Brain pericyte (primary cell): Measurements from ENCODE around the gene IZUMO1R.
"Not testable (repeated sequence)": the region's sequence is repeated elsewhere in the genome, so short reads cannot be mapped to it uniquely, and the experiment has no call there.

Source experiments
- DNase-seq: peaks from one replicate; pipeline ENCODE4 v3.0.0-alpha.2; 2012; ENCODE audit warnings: low read depth, low spot score

The IZUMO1R gene

DNA sequence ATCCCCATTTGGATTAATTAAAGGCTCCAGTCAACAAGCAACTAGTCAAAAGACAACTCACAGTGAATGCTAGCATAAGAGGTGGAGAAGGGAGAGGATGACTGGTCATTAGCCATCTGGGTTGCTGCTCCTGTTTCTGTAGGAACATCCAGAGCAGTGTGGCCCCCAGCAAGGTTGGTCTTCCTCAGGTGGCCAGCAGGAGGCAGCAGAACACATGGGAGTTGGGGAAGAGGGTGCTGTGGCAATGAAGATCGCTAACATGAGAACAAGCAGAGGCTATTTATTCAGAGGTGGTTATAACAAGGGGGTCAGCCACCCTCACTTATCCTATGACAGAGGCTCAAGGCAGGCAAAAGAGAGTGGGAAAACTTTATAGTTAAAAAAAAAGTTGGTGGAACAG, 21.3 kb downstream of the IZUMO1R start:
- no peak for DNase-seq

- DNase-seq: no peak
These were observed 22.6 kb downstream of the IZUMO1R start for GRCh38 chr11:94326947-94327346.

DNA sequence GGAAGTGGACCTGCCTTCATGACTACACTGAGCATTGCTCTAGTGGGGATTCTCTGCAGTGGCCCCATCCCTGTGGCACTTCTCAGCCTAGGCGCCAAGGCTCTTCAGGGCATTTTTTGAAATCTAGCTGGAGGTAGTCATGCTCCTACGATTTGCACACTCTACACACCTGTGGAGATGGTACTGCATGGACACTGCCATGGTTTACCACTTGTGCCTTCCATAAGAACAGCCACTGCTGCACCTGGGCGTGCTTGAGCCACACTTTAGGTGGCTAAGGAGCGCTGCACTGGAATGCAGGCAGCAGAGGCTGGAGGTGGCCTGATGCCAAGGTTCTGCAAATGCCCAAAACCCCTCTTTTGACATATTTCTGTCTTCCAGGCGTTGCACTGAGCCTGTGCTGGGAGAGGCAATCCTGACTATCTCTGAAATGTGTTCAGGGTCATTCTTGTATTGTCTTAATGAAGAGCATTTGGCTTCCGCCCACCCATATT, 24.3 kb downstream of the IZUMO1R start:
- no peak for DNase-seq

GRCh38 chr11:94329501-94329900, 25.1 kb downstream of the IZUMO1R start:
- no peak for DNase-seq

DNA sequence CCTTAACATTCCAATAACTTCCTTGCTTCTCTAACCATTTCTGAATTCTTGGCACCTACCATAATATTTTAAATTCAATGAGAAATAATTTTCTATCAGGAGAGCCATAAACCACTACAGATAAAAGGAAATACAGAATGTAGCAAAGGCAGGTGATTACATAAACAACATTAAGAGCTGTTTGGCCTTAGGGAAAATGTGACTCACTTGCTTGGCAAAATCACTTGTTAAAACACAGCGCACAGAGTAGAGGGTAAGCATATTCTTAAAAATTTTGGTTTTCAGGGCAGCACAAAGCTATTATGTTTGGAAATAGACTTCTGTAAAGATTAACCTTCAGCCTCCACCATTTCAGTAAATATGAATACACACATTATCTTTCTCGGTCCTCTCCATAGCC, 26.4 kb downstream of the IZUMO1R start:
- no peak for DNase-seq

GRCh38 chr11:94332814-94333213, 28.4 kb downstream of the IZUMO1R start:
- DNase-seq: no peak

- no peak for DNase-seq
These were observed 31.7 kb downstream of the IZUMO1R start for GRCh38 chr11:94336033-94336432.

GRCh38 chr11:94338651-94339050, 34.3 kb downstream of the IZUMO1R start:
- DNase-seq: no peak

GRCh38 chr11:94342250-94342649, 37.9 kb downstream of the IZUMO1R start:
- DNase-seq: no peak

DNA sequence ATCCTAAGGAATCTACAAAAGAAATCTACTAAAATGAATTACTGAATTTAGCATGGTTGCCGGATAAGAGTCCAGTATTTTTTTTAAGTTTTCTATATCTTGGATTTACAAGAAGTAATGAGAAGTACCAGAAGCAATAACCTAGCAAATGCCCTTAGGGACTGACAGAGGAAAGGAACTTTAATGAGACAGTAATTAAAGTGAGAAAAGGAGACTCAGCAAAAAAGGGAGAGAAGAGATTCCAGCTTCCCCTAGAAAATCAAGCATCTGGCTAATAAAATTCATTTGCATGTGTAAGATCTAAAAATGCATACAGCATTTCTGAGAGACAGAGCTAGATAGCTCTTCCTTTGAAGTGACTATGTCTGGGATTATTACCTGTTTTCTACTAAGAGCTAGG, 39.1 kb downstream of the IZUMO1R start:
- DNase-seq: no peak

DNA sequence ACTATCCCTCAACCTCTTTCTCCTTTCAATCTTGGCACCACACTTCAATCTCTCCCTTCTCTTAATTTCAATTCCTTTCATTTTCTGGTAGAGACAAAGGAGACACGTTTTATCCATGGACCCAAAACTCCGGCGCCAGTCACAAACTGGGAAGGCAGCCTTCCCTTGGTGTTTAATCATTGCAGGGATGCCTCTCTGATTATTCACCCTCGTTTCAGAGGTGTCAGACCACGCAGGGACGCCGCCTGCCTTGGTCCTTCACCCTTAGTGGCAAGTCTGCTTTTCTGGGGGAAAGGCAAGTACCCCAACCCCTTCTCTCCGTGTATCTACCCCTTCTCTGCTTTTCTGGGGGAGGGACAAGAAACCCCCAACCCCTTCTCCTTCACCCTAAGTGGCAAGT, 41.9 kb downstream of the IZUMO1R start:
- not testable (repeated sequence) for DNase-seq

GRCh38 chr11:94350850-94351563, 46.6 kb downstream of the IZUMO1R start:
- not testable (repeated sequence) for DNase-seq
